GM18508 (cell line): ENCODE data around the gene CLSTN2.

Experiments
- ATAC-seq: cut with Tn5 transposase; IDR thresholded peaks from one replicate; pipeline ENCODE4 v1.9.1; 2021; ENCODE audit warnings: moderate number of reproducible peaks; ENCODE audit not compliant: insufficient read depth, unreplicated experiment

CLSTN2 gene

GRCh38 chr3:140134231-140134965 lies 199.4 kb downstream of the CLSTN2 start:
- no peak for ATAC-seq

- ATAC-seq: no peak
Observed at GRCh38 chr3:140135461-140135860, 200.5 kb downstream of the CLSTN2 start.

- ATAC-seq: no peak
Observed at GRCh38 chr3:140143367-140144069, 208.5 kb downstream of the CLSTN2 start.

GRCh38 chr3:140145528-140145927 lies 210.5 kb downstream of the CLSTN2 start:
- ATAC-seq: no peak

GRCh38 chr3:140146668-140147067 lies 211.7 kb downstream of the CLSTN2 start:
- ATAC-seq: no peak

GRCh38 chr3:140147965-140148490 lies 213.0 kb downstream of the CLSTN2 start:
- ATAC-seq: no peak

GRCh38 chr3:140148824-140149390 lies 213.9 kb downstream of the CLSTN2 start:
- no peak for ATAC-seq

GRCh38 chr3:140151321-140151720 lies 216.3 kb downstream of the CLSTN2 start:
- ATAC-seq: no peak

- ATAC-seq: no peak
Observed at GRCh38 chr3:140152851-140153639, 218.1 kb downstream of the CLSTN2 start.

GRCh38 chr3:140153736-140154135 lies 218.8 kb downstream of the CLSTN2 start:
- ATAC-seq: no peak

GRCh38 chr3:140157161-140157560 lies 222.2 kb downstream of the CLSTN2 start:
- ATAC-seq: no peak

- ATAC-seq: no peak
Observed at GRCh38 chr3:140159646-140160045, 224.7 kb downstream of the CLSTN2 start.

GRCh38 chr3:140160553-140160952 lies 225.6 kb downstream of the CLSTN2 start:
- no peak for ATAC-seq

- no peak for ATAC-seq
Observed at GRCh38 chr3:140162551-140162950, 227.6 kb downstream of the CLSTN2 start.

- ATAC-seq: no peak
Observed at GRCh38 chr3:140163159-140163763, 228.3 kb downstream of the CLSTN2 start.

GRCh38 chr3:140164156-140164555 lies 229.2 kb downstream of the CLSTN2 start:
- no peak for ATAC-seq

- ATAC-seq: no peak
Observed at GRCh38 chr3:140164922-140165590, 230.1 kb downstream of the CLSTN2 start.

- no peak for ATAC-seq
Observed at GRCh38 chr3:140165781-140166180, 230.8 kb downstream of the CLSTN2 start.

GRCh38 chr3:140166861-140167599 lies 232.0 kb downstream of the CLSTN2 start:
- ATAC-seq: no peak
